ENCODE measurements around the gene NOTCH3. TPM values are rescaled to one million over a fixed set of nuclear protein-coding genes. Genes with fewer than 3 reads are reported as not detected.

NOTCH3 gene
- total RNA-seq, 1 donor from 2014 or later, result 22.8 TPM

GRCh38 chr19:15198951-15199660, 1.7 kb downstream of the NOTCH3 start:
- intact Hi-C loops (cut with micrococcal nuclease), result no loop called here
- ATAC-seq (no peak), DNase-seq (no peak)

DNA sequence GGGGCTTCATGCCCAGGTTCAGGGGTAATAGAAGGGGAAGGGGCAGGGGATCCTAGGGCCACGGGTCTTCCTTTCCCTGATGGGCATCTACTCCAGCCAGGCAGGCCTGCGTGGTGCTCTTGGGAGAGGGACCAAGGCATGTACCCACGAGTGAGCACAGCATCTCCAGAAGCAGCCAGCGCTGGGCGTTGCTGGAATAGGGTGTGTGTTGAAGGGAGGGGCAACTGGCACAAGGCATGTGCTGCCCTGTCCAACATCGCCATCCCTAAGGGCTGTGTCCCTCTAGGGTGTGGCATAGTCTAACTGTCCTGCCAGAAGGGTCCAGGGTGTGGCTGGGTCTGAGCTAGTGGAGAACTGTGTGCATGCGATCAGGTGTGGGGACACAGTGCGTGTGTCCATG, 2.9 kb downstream of the NOTCH3 start:
- ATAC-seq (peak; percentile 7), DNase-seq (no peak)
- intact Hi-C loops (cut with micrococcal nuclease), result no loop called here

GRCh38 chr19:15197275-15197941, 3.4 kb downstream of the NOTCH3 start:
- DNase-seq (no peak), ATAC-seq (no peak)
- intact Hi-C loops (cut with micrococcal nuclease), result no loop called here

DNA sequence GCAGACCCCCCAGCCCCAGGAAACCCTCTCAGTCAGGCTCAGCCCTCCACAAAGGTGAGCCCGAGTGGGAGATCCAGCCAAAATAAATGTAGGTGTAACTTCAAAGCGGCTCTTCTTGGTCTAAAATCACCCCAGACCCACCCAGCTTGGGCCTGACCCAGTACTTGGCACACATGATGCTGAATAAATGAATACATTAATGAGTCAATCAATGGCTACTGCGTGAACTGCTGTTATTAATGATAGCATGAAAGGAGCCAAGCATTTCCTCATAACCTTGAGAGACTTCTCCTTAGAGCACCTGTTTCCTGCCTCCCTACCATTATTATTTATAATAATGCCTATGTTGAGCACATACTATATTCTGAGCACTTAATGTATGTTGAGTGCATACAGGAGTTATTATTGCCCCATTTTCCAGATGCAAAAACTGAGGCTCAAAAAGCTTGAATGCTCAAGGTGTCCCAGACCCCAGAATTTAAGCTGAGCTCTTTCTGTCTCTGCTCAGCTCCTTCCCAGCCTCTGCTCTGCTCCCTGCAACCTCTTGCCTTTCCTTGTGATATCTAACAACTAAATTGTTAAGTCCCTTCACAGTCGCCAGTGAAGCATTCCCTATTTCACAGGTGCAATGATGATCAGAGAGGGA, 4.3 kb downstream of the NOTCH3 start:
- no peak for ATAC-seq
- intact Hi-C loops (cut with micrococcal nuclease), result no loop called here
- DNase-seq, result no peak

GRCh38 chr19:15195371-15196334, 5.1 kb downstream of the NOTCH3 start:
- intact Hi-C loops (cut with micrococcal nuclease), result no loop called here
- ATAC-seq (peak; percentile 54), DNase-seq (peak; percentile 48)

DNA sequence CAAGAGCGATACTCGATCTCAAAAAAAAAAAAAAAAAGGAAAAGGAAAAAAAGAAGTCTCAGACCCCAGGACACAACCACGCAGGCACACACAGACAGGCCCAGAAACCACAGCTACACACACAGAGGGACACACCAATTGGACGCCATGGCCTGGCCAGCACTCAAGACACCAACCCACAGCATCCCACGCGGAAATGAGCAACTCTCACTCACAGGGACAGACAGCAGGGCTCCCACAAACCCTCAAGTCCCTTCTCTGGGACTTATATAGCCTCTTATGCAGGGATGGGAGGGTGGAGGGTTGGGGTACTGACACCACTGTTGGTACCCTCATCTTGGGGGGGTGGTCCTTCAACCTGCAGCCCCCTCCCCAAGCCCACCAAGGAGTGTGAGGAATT, 5.9 kb downstream of the NOTCH3 start:
- ATAC-seq, result peak; percentile 38

DNA sequence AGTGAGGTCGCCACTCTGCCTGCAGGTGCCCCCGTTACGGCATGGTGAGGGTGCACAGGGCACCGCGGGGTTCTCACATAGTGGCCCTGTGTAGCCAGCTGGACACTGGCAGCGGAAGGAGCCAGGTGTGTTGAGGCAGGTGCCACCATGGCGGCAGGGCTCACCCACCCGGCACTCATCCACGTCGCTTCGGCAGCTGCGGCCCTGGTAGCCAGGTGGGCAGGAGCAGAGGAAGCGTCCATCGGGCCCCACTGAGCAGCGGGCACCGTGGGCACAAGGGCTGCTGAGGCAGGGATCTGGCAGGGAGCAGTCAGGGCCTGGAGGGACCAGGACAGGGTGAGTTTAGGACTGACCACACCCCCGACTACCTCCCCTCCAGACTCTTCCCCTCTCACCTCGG, 8.8 kb downstream of the NOTCH3 start:
- DNase-seq (no peak), ATAC-seq (no peak)
- intact Hi-C loops (cut with micrococcal nuclease), result no loop called here

More for the DNA sequence above, 5.9 kb downstream of the NOTCH3 start:
- DNase-seq, result no peak
- intact Hi-C loops (cut with micrococcal nuclease), result no loop called here

DNA sequence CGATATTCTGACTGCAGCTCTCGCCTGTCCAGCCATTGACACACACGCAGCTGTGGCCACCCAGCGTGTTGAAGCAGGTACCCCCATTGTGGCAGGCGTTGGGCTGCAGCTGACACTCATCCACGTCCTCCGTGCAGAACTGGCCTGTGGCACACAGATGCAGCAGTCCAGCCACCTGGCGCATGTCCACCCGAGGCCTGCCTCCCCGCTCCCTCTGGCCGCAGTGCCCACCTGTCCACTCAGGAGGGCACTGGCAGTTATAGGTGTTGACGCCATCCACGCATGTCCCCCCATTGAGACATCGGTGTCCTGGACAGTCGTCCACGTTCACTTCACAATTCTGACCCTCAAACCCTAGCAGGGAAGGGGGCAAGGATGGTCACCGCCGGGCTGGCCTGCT, 9.3 kb downstream of the NOTCH3 start:
- intact Hi-C loops (cut with micrococcal nuclease), result no loop called here
- ATAC-seq (no peak), DNase-seq (no peak)

DNA sequence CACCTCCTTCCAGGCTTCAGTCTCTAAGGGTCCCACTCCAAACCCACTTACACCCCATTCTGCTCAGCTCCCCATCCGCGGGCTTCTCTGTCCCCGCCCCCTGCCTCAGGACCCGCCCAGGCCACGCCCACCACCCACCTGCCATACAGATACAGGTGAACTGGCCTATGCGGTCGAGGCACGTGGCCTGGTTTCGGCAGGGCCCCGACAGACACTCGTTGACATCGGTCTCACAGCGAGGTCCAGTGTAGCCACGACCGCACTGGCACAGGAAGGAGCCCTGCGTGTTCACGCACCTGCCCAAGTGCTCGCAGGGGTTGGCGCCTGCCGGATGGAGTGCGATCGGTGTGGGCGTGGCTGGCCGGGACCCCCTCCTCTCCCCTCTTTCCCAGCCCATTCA, 11.9 kb downstream of the NOTCH3 start:
- ATAC-seq (no peak), DNase-seq (no peak)
- intact Hi-C loops (cut with micrococcal nuclease), result no loop called here

DNA sequence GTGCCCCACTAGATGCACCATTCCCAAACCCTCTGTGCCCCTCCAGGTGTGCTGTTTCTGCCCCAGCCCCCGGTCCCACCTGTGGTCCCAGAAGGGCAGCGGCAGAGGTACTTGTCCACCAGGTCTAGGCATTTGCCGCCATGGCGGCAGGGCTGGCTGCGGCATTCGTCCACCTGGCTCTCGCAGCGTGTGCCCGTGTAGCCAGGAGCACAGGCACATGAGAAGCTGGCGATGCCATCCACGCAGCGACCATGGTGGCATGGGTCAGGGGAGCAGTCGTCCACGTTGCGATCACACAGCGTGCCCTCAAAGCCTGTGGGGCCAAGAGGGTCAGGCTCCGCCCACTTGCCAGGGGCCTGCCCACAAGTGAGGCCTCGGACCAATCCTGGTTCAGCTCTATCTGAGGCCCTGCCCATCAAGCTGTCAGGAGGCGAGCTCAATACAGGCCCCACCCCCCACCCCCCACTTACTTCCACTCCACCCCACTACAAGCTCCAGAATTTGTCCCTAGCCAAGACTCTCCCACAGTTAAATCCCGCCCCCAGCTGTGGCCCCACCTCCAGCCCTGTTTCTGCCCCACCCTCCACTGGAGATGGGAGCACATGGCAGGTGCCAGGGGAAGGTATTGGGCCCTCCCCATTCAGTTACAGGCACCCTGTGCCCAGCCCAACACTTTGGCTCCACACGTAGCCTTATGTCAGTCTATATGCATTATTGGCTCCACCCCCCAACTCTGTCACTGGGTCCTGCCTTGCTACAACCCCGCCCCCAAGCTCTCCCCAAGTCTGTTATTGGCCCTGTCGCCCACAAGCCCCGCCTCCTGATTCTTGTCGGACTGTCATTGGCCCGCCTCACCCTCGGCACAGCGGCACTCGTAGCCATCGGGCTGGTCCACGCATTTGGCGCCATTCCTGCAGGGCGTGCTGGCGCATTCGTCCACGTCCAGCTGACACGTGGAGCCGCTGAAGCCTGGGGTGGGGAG, 13.5 kb downstream of the NOTCH3 start:
- DNase-seq (no peak), ATAC-seq (no peak)
- intact Hi-C loops (cut with micrococcal nuclease), result no loop called here

DNA sequence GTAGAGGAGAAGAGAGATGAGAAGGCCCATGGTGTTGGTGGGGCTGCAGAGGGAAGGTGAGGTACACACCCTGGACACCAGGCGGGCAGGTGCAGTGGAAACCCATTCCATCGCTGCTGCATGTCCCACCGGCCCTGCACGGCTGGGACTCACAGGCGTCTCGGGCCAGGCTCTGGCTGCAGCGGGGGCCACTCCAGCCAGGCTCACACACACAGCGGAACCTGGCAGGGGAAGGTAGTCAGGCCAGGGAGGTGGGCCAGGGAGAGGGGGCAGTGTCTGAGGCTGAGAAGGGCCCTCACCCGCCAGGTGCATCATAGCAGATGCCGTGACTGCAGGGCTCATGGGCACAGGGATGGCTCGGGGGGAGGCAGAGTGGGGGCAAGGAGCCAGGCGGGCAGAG, 15.6 kb downstream of the NOTCH3 start:
- ATAC-seq (no peak), DNase-seq (no peak)
- intact Hi-C loops (cut with micrococcal nuclease), result no loop called here

GRCh38 chr19:15184776-15185175, 16.0 kb downstream of the NOTCH3 start:
- intact Hi-C loops (cut with micrococcal nuclease), result no loop called here

GRCh38 chr19:15181394-15181793, 19.4 kb downstream of the NOTCH3 start:
- intact Hi-C loops (cut with micrococcal nuclease), result no loop called here
- ATAC-seq (no peak), DNase-seq (no peak)

More at GRCh38 chr19:15184776-15185175, 16.0 kb downstream of the NOTCH3 start:
- no peak for DNase-seq
- ATAC-seq, result no peak

DNA sequence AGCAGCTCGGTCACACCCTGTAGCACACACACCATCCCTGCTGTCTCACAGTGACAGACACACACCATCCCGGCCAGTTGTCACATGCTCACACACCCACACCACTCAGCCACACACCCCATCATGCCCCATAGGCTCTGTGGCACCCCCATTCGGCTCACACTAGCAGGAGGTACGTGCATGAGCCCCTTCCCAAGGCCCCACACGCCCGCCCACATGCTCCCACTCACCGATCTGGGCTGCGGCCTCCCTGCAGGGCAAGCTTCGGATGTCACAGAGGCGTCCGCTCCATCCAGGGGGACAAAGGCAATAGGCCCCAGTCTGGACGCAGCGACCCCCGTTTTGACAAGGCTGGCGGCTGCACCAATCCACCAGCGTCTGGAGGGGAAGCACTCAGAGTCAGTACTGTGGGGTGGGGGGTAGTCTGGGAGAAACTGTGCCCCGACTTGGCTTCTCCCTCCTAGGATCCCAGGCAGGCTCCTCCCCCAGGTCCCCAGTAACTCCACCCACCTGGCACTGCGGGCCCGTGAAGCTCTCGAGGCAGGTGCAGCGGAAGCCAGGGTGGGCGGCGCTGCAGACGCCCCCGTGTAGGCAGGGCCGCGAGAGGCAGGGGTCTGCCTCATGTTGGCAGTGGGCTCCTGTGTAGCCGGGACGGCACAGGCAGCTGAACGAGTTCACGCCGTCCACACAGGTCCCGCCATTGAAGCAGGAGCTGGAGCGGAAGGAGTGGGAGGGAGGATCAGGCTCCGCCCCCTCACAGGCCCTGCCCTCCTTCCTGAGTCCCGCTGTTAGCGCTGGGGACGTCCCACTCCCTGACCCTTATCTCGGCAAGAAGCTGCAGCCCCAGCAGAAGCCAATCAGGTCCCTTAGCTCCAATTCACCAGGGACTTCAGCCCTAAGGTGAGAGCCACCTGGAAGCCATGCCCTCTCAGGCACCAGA, 20.1 kb downstream of the NOTCH3 start:
- peak; percentile 53 for DNase-seq
- ATAC-seq, result peak; percentile 62
- intact Hi-C loops (cut with micrococcal nuclease), result no loop called here

DNA sequence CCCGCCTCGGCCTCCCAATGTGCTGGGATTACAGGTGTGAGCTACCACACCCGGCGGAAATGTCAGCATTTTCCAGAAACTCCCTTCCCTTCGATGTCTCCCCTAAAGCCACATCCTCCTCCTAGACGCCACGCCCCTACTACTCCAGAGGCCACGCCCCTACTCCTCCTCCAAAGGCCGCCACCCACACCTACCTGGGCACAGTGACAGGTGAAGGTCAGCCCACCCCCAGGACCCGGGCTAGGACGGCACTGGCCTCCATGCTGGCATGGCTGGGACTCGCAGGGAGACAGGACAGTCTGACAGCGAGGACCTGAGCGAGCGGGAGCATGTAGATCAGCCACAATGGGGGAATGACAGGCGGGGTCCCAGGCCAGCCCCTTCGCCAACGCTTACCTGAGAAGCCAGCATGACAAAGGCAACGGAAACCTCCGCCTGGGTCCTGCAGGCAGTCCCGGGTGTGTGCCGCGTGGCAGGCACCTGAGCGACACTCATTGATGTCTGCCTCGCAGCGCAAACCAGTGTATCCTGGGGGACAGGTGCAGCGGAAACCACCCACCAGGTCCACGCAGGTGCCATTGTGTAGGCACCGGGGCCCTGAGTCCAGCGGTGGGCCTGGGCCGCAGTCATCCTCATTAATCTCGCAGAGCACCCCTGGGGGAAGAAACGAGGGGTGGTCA, 22.0 kb downstream of the NOTCH3 start:
- intact Hi-C loops (cut with micrococcal nuclease), result no loop called here
- ATAC-seq (no peak), DNase-seq (no peak)

DNA sequence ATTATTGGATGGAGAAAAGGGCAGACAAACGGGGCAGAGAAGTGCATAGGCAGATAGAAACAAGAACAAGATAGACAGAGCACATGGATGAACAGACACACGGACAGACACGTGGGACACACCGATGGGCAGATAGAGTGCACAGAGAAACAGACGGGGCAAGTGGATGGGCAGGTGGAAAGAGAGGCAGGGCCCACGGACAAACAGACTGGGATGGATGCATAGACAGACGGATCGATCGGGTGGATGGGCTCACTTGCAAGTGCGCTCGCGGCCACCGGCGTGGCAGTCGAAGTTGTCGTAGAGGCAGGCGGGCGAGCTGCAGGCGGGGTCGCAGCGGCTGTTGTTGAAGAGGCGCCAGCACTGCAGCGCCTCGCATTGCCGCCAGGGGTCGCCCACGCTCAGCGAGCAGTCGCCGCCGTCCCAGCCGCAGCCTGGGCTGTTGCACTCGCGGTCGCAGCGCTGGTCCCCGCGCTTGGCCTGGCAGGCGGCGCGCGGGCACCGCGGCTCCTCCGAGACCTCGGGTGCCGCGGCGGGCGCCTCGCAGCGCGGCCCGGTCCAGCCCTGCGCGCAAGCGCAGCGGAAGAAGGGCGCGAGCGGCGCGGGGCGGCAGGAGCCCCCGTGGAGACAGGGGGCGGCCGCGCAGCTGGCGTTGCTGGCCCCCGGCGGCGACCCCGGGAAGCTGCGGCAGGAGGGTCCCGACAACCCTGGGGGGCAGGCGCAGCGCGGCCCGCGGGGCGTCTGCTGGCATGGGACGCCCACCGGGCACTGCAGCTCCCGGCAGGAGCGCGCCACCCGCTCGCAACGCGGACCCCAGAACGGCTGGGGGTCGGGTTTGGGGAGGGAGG, 23.3 kb downstream of the NOTCH3 start:
- intact Hi-C loops (cut with micrococcal nuclease), result no loop called here
- peak; percentile 90 for ATAC-seq
- peak; percentile 92 for DNase-seq
